Aorta (tissue), 5 donors: Measurements from ENCODE around the gene TRAPPC1. TPM values are rescaled to one million over a fixed set of nuclear protein-coding genes. Genes with fewer than 3 reads are reported as not detected.

Experiments
- ATAC-seq: fragments of 200-7000 bp; cut with Tn5 transposase; one replicate; pipeline ENCODE4 v1.9.1; 2022; ENCODE audit warnings: moderate library complexity; ENCODE audit not compliant: low FRiP score
- DNase-seq, 2 donors: peaks; one replicate each; pipeline ENCODE4 v3.0.0-alpha.2; 2020
- H3K27ac ChIP-seq, 2 donors: one replicate each; pipeline ENCODE4 v1.5.1; 2013; ENCODE audit warnings: low read length in 2 of 2, mild to moderate bottlenecking in 2 of 2, moderate library complexity in 2 of 2, control low read depth in 1 of 2, inconsistent platforms in 1 of 2, low read depth in 1 of 2
- H3K27me3 ChIP-seq, 2 donors: one replicate each; pipeline ENCODE4 v1.6.1; 2013; ENCODE audit warnings: control low read depth in 1 of 2, low read length in 1 of 2, mild to moderate bottlenecking in 1 of 2, moderate library complexity in 1 of 2; ENCODE audit not compliant: insufficient read depth in 2 of 2, control insufficient read depth in 1 of 2
- H3K36me3 ChIP-seq, 2 donors: one replicate each; pipeline ENCODE4 v1.6.1; 2013; ENCODE audit warnings: control low read depth in 1 of 2, low read length in 1 of 2, mild to moderate bottlenecking in 1 of 2; ENCODE audit not compliant: insufficient read depth in 2 of 2, control insufficient read depth in 1 of 2
- H3K4me1 ChIP-seq, 2 donors: one replicate each; pipeline ENCODE4 v1.6.1; 2013; ENCODE audit warnings: low read length in 2 of 2, control low read depth in 1 of 2, mild to moderate bottlenecking in 1 of 2, moderate library complexity in 1 of 2; ENCODE audit not compliant: insufficient read depth in 2 of 2, control insufficient read depth in 1 of 2
- H3K4me3 ChIP-seq, 2 donors: one replicate each; pipeline ENCODE4 v1.5.1; 2013; ENCODE audit warnings: low read length in 2 of 2, control low read depth in 1 of 2, mild to moderate bottlenecking in 1 of 2
- H3K9me3 ChIP-seq: one replicate; pipeline ENCODE4 v1.6.1; 2013; ENCODE audit warnings: mild to moderate bottlenecking, low read length; ENCODE audit not compliant: control insufficient read depth
- WGBS, 2 donors: extraction: QIAGEN DNeasy Blood & Tissue Kit; methylation state at CpG; one replicate each; pipeline ENCODE4 v1.1.7; 2013; 5-methylcytosine and 5-hydroxymethylcytosine counted together
- intact Hi-C, 2 donors: fragments of 100-400 bp; cut with DNase I; formaldehyde crosslinking; loops; one replicate each; pipeline versions ENCODE4 v1.14.2 to v1.15.0; 2022
- polyA plus RNA-seq, 2 donors: library from polyadenylated mRNA; stranded (reverse); fragments of 200-250 nt; gene quantifications; one replicate each; pipeline ENCODE4 v1.2.3, GENCODE V29; 2013
- total RNA-seq, 2 donors: library from RNA; stranded (reverse); fragmentation: NEBNext Ultra II Directional; extraction: Animal tissue kit (Norgen Biotek cat#: 25700); gene quantifications; one replicate each; pipeline ENCODE4 v1.2.1, GENCODE V29; 2021
- donor health status: healthy with polysubstance abuse.
- donor health status: Bipolar disorder and iron deficiency.
- donor health status: DM: no; HTN: no; CAD: no.
- donor health status: DM: no; HTN: no; CAD: no.
- donor health status: DM: yes; HTN: yes; CAD: no.

The TRAPPC1 gene
- total and polyA plus RNA-seq, 4 donors, result 70.3 to 126 (median 97.1) TPM

- 83 to 97% methylated on average over 5 of the region's 5 CpGs for WGBS, 2 donors
- intact Hi-C loops, result no loop called here
Observed at GRCh38 chr17:7946441-7946840, 14.7 kb upstream of the TRAPPC1 start.

GRCh38 chr17:7945651-7946050, 13.9 kb upstream of the TRAPPC1 start:
- Histone ChIP-seq H3K4me3 (no peak overlapping the region), H3K27ac (no peak overlapping the region), H3K27me3 (no peaks in the 10 kb centered on the region), H3K4me1 (no peaks in the 10 kb centered on the region), H3K9me3 (no peaks in the 10 kb centered on the region), H3K36me3 (peaks cover 6 to 11% of the 10 kb centered on the region in 2 donors)
- 87 to 97% methylated on average over 7 of the region's 7 CpGs for WGBS, 2 donors
- DNase-seq (no peak), ATAC-seq (no peak)
- intact Hi-C loops, result no loop called here

More at GRCh38 chr17:7946441-7946840, 14.7 kb upstream of the TRAPPC1 start:
- Histone ChIP-seq H3K27me3 (no peaks in the 10 kb centered on the region), H3K4me1 (no peaks in the 10 kb centered on the region), H3K36me3 (peaks cover 6 to 11% of the 10 kb centered on the region in 2 donors), H3K9me3 (no peaks in the 10 kb centered on the region), H3K27ac (no peak overlapping the region), H3K4me3 (no peak overlapping the region)
- DNase-seq (no peak), ATAC-seq (no peak)

GRCh38 chr17:7944326-7944725, 12.6 kb upstream of the TRAPPC1 start:
- DNase-seq, result no peak
- WGBS, 2 donors, result 95 to 96% methylated on average over 9 of the region's 9 CpGs
- intact Hi-C loops, result no loop called here
- Histone ChIP-seq H3K9me3 (no peaks in the 10 kb centered on the region), H3K4me1 (no peaks in the 10 kb centered on the region), H3K27ac (no peak overlapping the region), H3K27me3 (no peaks in the 10 kb centered on the region), H3K36me3 (peaks cover 9 to 11% of the 10 kb centered on the region in 2 donors), H3K4me3 (no peak overlapping the region)
- no peak for ATAC-seq

- no peak for DNase-seq
Observed at GRCh38 chr17:7943291-7943690, 11.5 kb upstream of the TRAPPC1 start.

GRCh38 chr17:7940743-7941142, 9.0 kb upstream of the TRAPPC1 start:
- Histone ChIP-seq H3K9me3 (no peaks in the 10 kb centered on the region), H3K27me3 (no peaks in the 10 kb centered on the region), H3K36me3 (peaks cover 3 to 11% of the 10 kb centered on the region in 2 donors), H3K4me1 (no peaks in the 10 kb centered on the region), H3K27ac (no peak overlapping the region), H3K4me3 (no peak overlapping the region)
- intact Hi-C loops, result no loop called here
- 94 to 96% methylated on average over 6 of the region's 6 CpGs for WGBS, 2 donors
- ATAC-seq, result no peak
- DNase-seq, result no peak

More at GRCh38 chr17:7943291-7943690, 11.5 kb upstream of the TRAPPC1 start:
- WGBS, 2 donors, result 89 to 92% methylated on average over 13 of the region's 13 CpGs
- intact Hi-C loops, result no loop called here
- ATAC-seq, result no peak
- Histone ChIP-seq H3K27ac (no peak overlapping the region), H3K4me1 (no peaks in the 10 kb centered on the region), H3K36me3 (peaks cover 9 to 11% of the 10 kb centered on the region in 2 donors), H3K9me3 (no peaks in the 10 kb centered on the region), H3K4me3 (no peak overlapping the region), H3K27me3 (no peaks in the 10 kb centered on the region)

GRCh38 chr17:7940034-7940433, 8.3 kb upstream of the TRAPPC1 start:
- DNase-seq (peak in 1 of 2 donors; percentile 23), ATAC-seq (no peak)
- intact Hi-C loops, result no loop called here
- Histone ChIP-seq H3K9me3 (no peaks in the 10 kb centered on the region), H3K4me3 (no peak overlapping the region), H3K27ac (no peak overlapping the region), H3K4me1 (no peaks in the 10 kb centered on the region), H3K27me3 (no peaks in the 10 kb centered on the region), H3K36me3 (peaks cover 3 to 11% of the 10 kb centered on the region in 2 donors)
- 94 to 96% methylated on average over 4 of the region's 4 CpGs for WGBS, 2 donors

- Histone ChIP-seq H3K27me3 (no peaks in the 10 kb centered on the region), H3K27ac (no peak overlapping the region), H3K4me1 (no peaks in the 10 kb centered on the region), H3K36me3 (peaks cover 3 to 4% of the 10 kb centered on the region in 2 donors), H3K9me3 (no peaks in the 10 kb centered on the region), H3K4me3 (no peak overlapping the region)
- ATAC-seq (no peak), DNase-seq (no peak)
- intact Hi-C loops, result loop anchor here in 1 of 2 donors (10.0 kb wide), 1 partner anchor 119 kb away; no protein-coding TSS in a partner anchor
Observed at GRCh38 chr17:7935859-7936258, 4.1 kb upstream of the TRAPPC1 start.

- ATAC-seq, result no peak
- intact Hi-C loops, result loop anchor here in 1 of 2 donors (1.0 to 10.0 kb wide), 2 partner anchors 44 to 122 kb away; no protein-coding TSS in a partner anchor
- Histone ChIP-seq H3K27me3 (no peaks in the 10 kb centered on the region), H3K4me3 (peak overlapping the region; percentile 40 to 61), H3K9me3 (no peaks in the 10 kb centered on the region), H3K4me1 (no peaks in the 10 kb centered on the region), H3K36me3 (peaks cover 0 to 2% of the 10 kb centered on the region in 2 donors), H3K27ac (no peak overlapping the region)
- DNase-seq, result peak in 1 of 2 donors; percentile 59
- 5 to 7% methylated on average over 16 of the region's 16 CpGs for WGBS, 2 donors
Observed at GRCh38 chr17:7932949-7933348, 1.2 kb upstream of the TRAPPC1 start.

GRCh38 chr17:7932483-7932891, 741 bp upstream of the TRAPPC1 start:
- Histone ChIP-seq H3K36me3 (peaks cover 0 to 2% of the 10 kb centered on the region in 2 donors), H3K27ac (no peak overlapping the region), H3K4me3 (peak overlapping the region; percentile 40 to 61), H3K27me3 (no peaks in the 10 kb centered on the region), H3K9me3 (no peaks in the 10 kb centered on the region), H3K4me1 (no peaks in the 10 kb centered on the region)
- intact Hi-C loops, result loop anchor here in 1 of 2 donors (1.0 to 10.0 kb wide), 2 partner anchors 43 to 122 kb away; no protein-coding TSS in a partner anchor
- no peak for DNase-seq
- 0 to 1% methylated on average over 17 of the region's 17 CpGs for WGBS, 2 donors
- peak; percentile 61 for ATAC-seq
